ENCODE measurements around the gene HMG20B. TPM values are rescaled to one million over a fixed set of nuclear protein-coding genes. Genes with fewer than 3 reads are reported as not detected.

The HMG20B gene
- total and polyA plus RNA-seq, 2 of the 8 experiments (the other 6 are each of a cell fraction or from before 2014, with no cell fraction given) = 42.9 to 74.2 TPM

DNA sequence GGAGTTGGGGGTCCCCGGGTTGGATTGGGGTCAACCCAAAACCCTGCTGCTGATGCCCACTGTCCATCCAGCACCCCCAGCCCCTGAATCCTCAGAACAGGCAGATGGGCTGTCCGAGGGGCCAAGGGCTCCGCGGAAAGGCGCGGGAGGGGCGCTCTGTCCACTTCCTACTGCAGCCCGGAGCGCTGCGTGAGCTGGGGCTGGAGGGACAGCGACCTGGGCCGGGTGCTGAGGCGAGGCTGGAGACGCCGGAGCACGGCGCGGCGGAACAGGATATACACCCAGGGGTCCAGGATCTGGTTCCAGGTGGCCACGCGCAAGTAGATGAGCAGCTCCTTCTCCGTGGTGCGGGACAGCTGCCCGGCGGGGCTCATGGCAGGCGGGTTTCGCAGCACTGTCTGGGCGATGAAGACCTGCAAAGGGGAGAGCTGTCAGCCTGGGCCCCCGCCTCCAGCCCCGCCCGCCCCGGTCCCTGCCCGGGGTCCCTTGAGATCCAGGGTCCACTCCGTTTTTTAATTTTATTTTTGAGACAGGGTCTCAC, 22.8 kb downstream of the HMG20B start (continued):
- TF ChIP-seq, protein P1, sequence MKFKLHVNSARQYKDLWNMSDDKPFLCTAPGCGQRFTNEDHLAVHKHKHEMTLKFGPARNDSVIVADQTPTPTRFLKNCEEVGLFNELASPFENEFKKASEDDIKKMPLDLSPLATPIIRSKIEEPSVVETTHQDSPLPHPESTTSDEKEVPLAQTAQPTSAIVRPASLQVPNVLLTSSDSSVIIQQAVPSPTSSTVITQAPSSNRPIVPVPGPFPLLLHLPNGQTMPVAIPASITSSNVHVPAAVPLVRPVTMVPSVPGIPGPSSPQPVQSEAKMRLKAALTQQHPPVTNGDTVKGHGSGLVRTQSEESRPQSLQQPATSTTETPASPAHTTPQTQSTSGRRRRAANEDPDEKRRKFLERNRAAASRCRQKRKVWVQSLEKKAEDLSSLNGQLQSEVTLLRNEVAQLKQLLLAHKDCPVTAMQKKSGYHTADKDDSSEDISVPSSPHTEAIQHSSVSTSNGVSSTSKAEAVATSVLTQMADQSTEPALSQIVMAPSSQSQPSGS (IDR thresholded peaks at IDR 0.05; ENCODE audit: low read length) = no peak
- TF ChIP-seq, protein P2, sequence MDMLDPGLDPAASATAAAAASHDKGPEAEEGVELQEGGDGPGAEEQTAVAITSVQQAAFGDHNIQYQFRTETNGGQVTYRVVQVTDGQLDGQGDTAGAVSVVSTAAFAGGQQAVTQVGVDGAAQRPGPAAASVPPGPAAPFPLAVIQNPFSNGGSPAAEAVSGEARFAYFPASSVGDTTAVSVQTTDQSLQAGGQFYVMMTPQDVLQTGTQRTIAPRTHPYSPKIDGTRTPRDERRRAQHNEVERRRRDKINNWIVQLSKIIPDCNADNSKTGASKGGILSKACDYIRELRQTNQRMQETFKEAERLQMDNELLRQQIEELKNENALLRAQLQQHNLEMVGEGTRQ (IDR thresholded peaks at IDR 0.05; ENCODE audit: low read length) = no peak
- no peak for TF ChIP-seq CEBPB (IDR thresholded peaks at IDR 0.05; ENCODE audit: low read depth, low read length)
- no peak for TF ChIP-seq TAF1 (IDR thresholded peaks at IDR 0.05; ENCODE audit: low read depth, low read length)
- TF ChIP-seq CHD1 (IDR thresholded peaks at IDR 0.05; ENCODE audit: low read depth, low read length) = no peak
- TF ChIP-seq CTBP2 (IDR thresholded peaks at IDR 0.05; ENCODE audit: borderline replicate concordance, insufficient read depth, insufficient read length, low read length) = no peak
